ENCODE data around the gene NT5C2. TPM values are rescaled to one million over a fixed set of nuclear protein-coding genes. Genes with fewer than 3 reads are reported as not detected.

The NT5C2 gene
- total and polyA plus RNA-seq, 2 of the 4 experiments (the other 2 are of a cell fraction): 60.0 to 65.1 TPM

GRCh38 chr10:103197903-103198302, 4.8 kb upstream of the NT5C2 start:
- intact Hi-C loops (cut with micrococcal nuclease) (no loop called here), in situ Hi-C loops (cut with MboI; ENCODE audit: low sequenced_read_pairs) (no loop called here), dilution Hi-C loops (cut with HindIII; ENCODE audit: low sequenced_read_pairs, unreplicated experiment) (no loop called here)
- WGBS, 2 experiments (ENCODE audit: extremely low coverage in 2 of 2, insufficient read length in 1 of 2): 100% methylated on average over 1 of the region's 2 CpGs; no CpG with 5 or more reads in 1 of the 2 experiments
- H3K27me3 ChIP-seq (ENCODE audit: control insufficient read depth, insufficient read depth, low read length): no peaks in the 10 kb centered on the region
- H3K14ac ChIP-seq (replicated peaks; ENCODE audit: low read depth, low read length): peak overlapping the region; percentile 31
- peaks cover 20% of the 10 kb centered on the region for H3K9me1 ChIP-seq (ENCODE audit: insufficient read depth, low read length)
- no peak for TF ChIP-seq ELK1 (IDR thresholded peaks at IDR 0.05; ENCODE audit: borderline replicate concordance, low read depth, low read length)
- TF ChIP-seq MAFK (IDR thresholded peaks at IDR 0.05; ENCODE audit: low read depth, low read length): no peak
- TF ChIP-seq RCOR1 (IDR thresholded peaks at IDR 0.05; ENCODE audit: insufficient replicate concordance, low read length): no peak
- no peak for TF ChIP-seq POLR2A (IDR thresholded peaks at IDR 0.05; ENCODE audit: low read depth, low read length)
- no peak for TF ChIP-seq FOS (IDR thresholded peaks at IDR 0.05; ENCODE audit: low read depth, low read length)
- TF ChIP-seq MXI1 (IDR thresholded peaks at IDR 0.05; ENCODE audit: borderline replicate concordance, low read depth, low read length): no peak
- TF ChIP-seq RFX5 (IDR thresholded peaks at IDR 0.05; ENCODE audit: low read depth, low read length): no peak
- no peak for TF ChIP-seq USF2 (IDR thresholded peaks at IDR 0.05; ENCODE audit: low read depth, low read length)
- no peaks in the 10 kb centered on the region for H3K36me3 ChIP-seq (ENCODE audit: control insufficient read depth, insufficient read depth, low read length)
- peak overlapping the region; percentile 60; the same call in 2 of the 3 replicates for H2BK15ac ChIP-seq (ENCODE audit: low read depth, low read length)
- peak overlapping the region; percentile 32 for H2BK5ac ChIP-seq (ENCODE audit: low read depth, low read length, poor library complexity, severe bottlenecking)
- H3K56ac ChIP-seq (ENCODE audit: extremely low read depth, insufficient read depth, low read length): no peak overlapping the region
- ChIA-PET POLR2A (ENCODE audit: unreplicated experiment) (no interaction called here), CTCF (interaction anchor here (0.6 to 1.6 kb wide), 2 partner anchors 33 to 87 kb away, joined by 3 read pairs; no protein-coding TSS in a partner anchor)
- H3K9me3 ChIP-seq (ENCODE audit: control insufficient read depth, insufficient read depth, low read length): no peaks in the 10 kb centered on the region
- peak overlapping the region; percentile 43; the same call in 1 of the 2 replicates for H4K91ac ChIP-seq (ENCODE audit: insufficient read depth, low read depth, low read length)
- peak overlapping the region; percentile 60 for H2BK20ac ChIP-seq (ENCODE audit: low read depth, low read length)
- no peak overlapping the region for H2AK9ac ChIP-seq (replicated peaks; ENCODE audit: low read depth, low read length, poor library complexity)
- H3K4ac ChIP-seq (ENCODE audit: low read depth, low read length): peak overlapping the region; percentile 45; the same call in 1 of the 2 replicates
- H4K8ac ChIP-seq (ENCODE audit: low read depth in 2 of 2, low read length in 2 of 2): peak overlapping the region in 1 of 2 experiments; percentile 52; a peak in 2 of 4 replicates
- peak overlapping the region; percentile 31; the same call in 1 of the 2 replicates for H3K23ac ChIP-seq (ENCODE audit: low read depth, low read length)
- H3K18ac ChIP-seq (ENCODE audit: low read depth, low read length): peak overlapping the region; percentile 61; the same call in 1 of the 2 replicates
- no peak overlapping the region for H2AFZ ChIP-seq (replicated peaks; ENCODE audit: low read length, poor library complexity)
- peak overlapping the region; percentile 33 for H4K5ac ChIP-seq (ENCODE audit: low read depth, low read length)
- H3K79me1 ChIP-seq (ENCODE audit: low read depth in 1 of 2, low read length in 2 of 2): peaks cover 0 to 9% of the 10 kb centered on the region in 2 experiments; a peak in 1 of 4 replicates
- H2BK120ac ChIP-seq (ENCODE audit: low read depth, low read length): peak overlapping the region; percentile 71
- no peak for DNase-seq
- no peak for ATAC-seq (ENCODE audit: low read depth)
- no peaks in the 10 kb centered on the region for H4K20me1 ChIP-seq (ENCODE audit: insufficient read depth, low read length)
- no TSS peak for BruUV-seq (replicated peaks)
- peaks cover 18% of the 10 kb centered on the region for H3K4me1 ChIP-seq (ENCODE audit: control insufficient read depth, insufficient read depth, low read length)
- H3K4me2 ChIP-seq (ENCODE audit: low read depth, low read length): no peak overlapping the region
- H3K9ac ChIP-seq (ENCODE audit: low read depth, low read length): no peak overlapping the region
- peak overlapping the region; percentile 86 for H2AK5ac ChIP-seq (ENCODE audit: low read depth, low read length)
- H3K27ac ChIP-seq (ENCODE audit: insufficient read depth, low read length): no peak overlapping the region
- no peak overlapping the region for H3K4me3 ChIP-seq (ENCODE audit: insufficient read depth, low read depth, low read length)

Measured in IMR-90 (cell line).